Gastroesophageal sphincter (tissue), 4 donors: ENCODE results near the gene DNAH17. TPM values are rescaled to one million over a fixed set of nuclear protein-coding genes. Genes with fewer than 3 reads are reported as not detected.

Source experiments
- ATAC-seq: fragments of 150-250 bp; one replicate; pipeline ENCODE4 v1.9.1; 2016; ENCODE audit warnings: mild to moderate bottlenecking, moderate library complexity
- H3K27ac ChIP-seq, 4 donors: fragments of 200-600 bp; sonication (generic) in 3 of 4; 1 replicate in 3 of 4; 2 replicates in 1 of 4; pipeline ENCODE4 v1.5.1; 2016 to 2019
- H3K27me3 ChIP-seq: fragments of 200-600 bp; sonication (generic); one replicate; pipeline ENCODE4 v1.5.1; 2019
- H3K36me3 ChIP-seq, 2 donors: fragments of 200-600 bp; sonication (generic); one replicate each; pipeline ENCODE4 v1.5.1; 2019; ENCODE audit warnings: control low read depth in 1 of 2
- H3K4me1 ChIP-seq, 3 donors: fragments of 200-600 bp; sonication (generic); 1 replicate in 2 of 3; 2 replicates in 1 of 3; pipeline ENCODE4 v1.5.1; 2016 to 2019; ENCODE audit warnings: control low read depth in 2 of 3
- H3K4me3 ChIP-seq, 2 donors: fragments of 200-600 bp; sonication (generic); one replicate each; pipeline ENCODE4 v1.5.1; 2019; ENCODE audit warnings: mild to moderate bottlenecking in 1 of 2, moderate library complexity in 1 of 2
- H3K9me3 ChIP-seq, 3 donors: fragments of 200-600 bp; sonication (generic); one replicate each; pipeline ENCODE4 v1.5.1; 2017 to 2019; ENCODE audit warnings: control low read depth in 2 of 3
- EP300 ChIP-seq: sonication (generic); formaldehyde crosslinking; IDR thresholded peaks from one replicate; pipeline ENCODE4 v1.6.1; 2017; ENCODE audit warnings: antibody characterized with exemption, mild to moderate bottlenecking
- POLR2A ChIP-seq, 2 donors: fragments of 450-650 bp; IDR thresholded peaks; one replicate each; pipeline ENCODE4 v1.6.1; 2017; ENCODE audit warnings: antibody characterized with exemption in 2 of 2, mild to moderate bottlenecking in 2 of 2, moderate library complexity in 1 of 2
- POLR2AphosphoS5 ChIP-seq: sonication (generic); formaldehyde crosslinking; IDR thresholded peaks from one replicate; pipeline ENCODE4 v1.6.1; 2017; ENCODE audit warnings: antibody characterized with exemption
- WGBS, 2 donors: methylation state at CpG; one replicate each; pipeline ENCODE4 v1.1.5; 2018; ENCODE audit warnings: low coverage in 1 of 2; 5-methylcytosine and 5-hydroxymethylcytosine counted together
- total RNA-seq, 4 donors: library from RNA; depleted of rRNA; stranded (reverse); fragments of >200 nt; gene quantifications; one replicate each; pipeline ENCODE4 v1.1.0, GENCODE V29; 2016
- TF ChIP-seq, protein P1 (sequence below), 4 experiments: fragments of 200-600 bp in 2 of 4; fragments of 450-650 bp in 2 of 4; sonication (generic) in 1 of 4; IDR thresholded peaks; one replicate each; pipeline ENCODE4 v1.5.1; 2017 to 2019; ENCODE audit warnings: antibody characterized with exemption in 4 of 4, mild to moderate bottlenecking in 2 of 4, moderate library complexity in 2 of 4

The DNAH17 gene
- total RNA-seq, 4 donors from 2014 or later = 0.15 TPM; not detected in 3

DNA sequence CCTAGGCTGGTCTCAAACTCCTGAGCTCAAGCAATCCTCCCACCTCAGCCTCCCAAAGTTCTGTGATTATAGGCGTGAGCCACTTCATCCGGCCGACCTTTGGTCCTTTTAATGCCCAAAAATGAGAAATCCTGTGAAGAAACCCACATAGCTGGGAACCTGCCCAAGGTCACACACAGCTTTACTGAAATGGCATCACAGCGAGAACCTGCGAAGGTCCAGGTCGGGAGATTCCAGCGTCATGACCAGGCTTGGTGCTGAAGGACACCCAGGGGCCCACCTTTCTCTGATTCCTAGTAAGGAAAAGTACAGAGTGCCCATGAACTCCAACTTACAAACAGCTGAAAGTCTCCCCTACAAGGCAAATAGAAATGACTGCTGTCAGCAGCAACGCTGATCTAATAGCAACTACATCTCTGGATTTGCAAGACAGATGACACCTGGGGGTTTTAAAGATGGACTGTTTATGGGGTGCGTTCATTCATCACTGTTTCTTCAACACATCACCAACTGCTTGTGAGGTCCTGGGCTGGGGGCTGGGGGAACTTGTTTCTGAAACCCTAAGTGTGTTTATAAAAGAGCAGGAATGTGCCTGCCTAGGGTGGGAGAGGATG, 24.5 kb upstream of the DNAH17 start:
- Histone ChIP-seq H3K4me1 (peaks cover 0 to 21% (median 0%) of the 10 kb centered on the region in 3 donors), H3K4me3 (no peak overlapping the region), H3K36me3 (no peaks in the 10 kb centered on the region), H3K9me3 (no peaks in the 10 kb centered on the region), H3K27ac (no peak overlapping the region), H3K27me3 (no peaks in the 10 kb centered on the region)
- TF ChIP-seq EP300 (no peak), POLR2AphosphoS5 (no peak), POLR2A (IDR thresholded peaks at IDR 0.05) (no peak)
- TF ChIP-seq, protein P1, sequence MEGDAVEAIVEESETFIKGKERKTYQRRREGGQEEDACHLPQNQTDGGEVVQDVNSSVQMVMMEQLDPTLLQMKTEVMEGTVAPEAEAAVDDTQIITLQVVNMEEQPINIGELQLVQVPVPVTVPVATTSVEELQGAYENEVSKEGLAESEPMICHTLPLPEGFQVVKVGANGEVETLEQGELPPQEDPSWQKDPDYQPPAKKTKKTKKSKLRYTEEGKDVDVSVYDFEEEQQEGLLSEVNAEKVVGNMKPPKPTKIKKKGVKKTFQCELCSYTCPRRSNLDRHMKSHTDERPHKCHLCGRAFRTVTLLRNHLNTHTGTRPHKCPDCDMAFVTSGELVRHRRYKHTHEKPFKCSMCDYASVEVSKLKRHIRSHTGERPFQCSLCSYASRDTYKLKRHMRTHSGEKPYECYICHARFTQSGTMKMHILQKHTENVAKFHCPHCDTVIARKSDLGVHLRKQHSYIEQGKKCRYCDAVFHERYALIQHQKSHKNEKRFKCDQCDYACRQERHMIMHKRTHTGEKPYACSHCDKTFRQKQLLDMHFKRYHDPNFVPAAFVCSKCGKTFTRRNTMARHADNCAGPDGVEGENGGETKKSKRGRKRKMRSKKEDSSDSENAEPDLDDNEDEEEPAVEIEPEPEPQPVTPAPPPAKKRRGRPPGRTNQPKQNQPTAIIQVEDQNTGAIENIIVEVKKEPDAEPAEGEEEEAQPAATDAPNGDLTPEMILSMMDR (IDR thresholded peaks at IDR 0.05) = no peak
- WGBS, 2 donors = 29 to 69% methylated on average over 1 to 6 of the region's 9 CpGs
- no peak for ATAC-seq

DNA sequence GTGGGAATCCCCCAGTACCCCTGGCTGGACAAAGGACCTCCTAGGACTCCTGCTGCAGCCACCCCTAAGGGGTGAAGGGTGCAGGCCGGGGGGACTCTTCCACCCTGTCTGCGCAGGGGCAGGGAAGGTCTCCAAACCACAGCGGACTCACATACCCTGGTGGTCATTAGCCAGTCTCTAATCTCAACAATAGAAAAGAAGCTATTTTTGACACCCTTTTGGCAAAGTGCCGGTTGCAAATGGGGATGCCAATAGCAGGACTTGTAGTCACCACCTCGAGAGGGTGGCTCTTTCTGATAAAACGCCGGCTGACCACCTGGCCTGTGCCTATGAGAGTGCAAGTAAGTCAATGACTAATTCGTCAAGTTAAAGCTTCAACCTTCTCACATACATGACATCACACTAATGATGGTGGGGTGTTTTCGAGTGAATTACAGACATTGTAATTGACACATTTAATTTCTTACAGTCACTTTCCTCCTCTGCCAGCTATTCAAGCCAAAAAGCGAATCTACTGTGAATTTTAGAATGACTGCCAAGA, 23.1 kb upstream of the DNAH17 start:
- H3K4me1 ChIP-seq = peaks cover 0 to 21% (median 0%) of the 10 kb centered on the region in 3 donors
- no peak overlapping the region for H3K27ac ChIP-seq
- TF ChIP-seq EP300 (no peak), POLR2A (IDR thresholded peaks at IDR 0.05) (no peak), POLR2AphosphoS5 (no peak)
- TF ChIP-seq, protein P1 (IDR thresholded peaks at IDR 0.05) = no peak
- no peak for ATAC-seq
- H3K27me3 ChIP-seq = no peaks in the 10 kb centered on the region
- 24 to 29% methylated on average over 6 to 7 of the region's 10 CpGs for WGBS, 2 donors
- H3K4me3 ChIP-seq = no peak overlapping the region
- no peaks in the 10 kb centered on the region for H3K36me3 ChIP-seq
- no peaks in the 10 kb centered on the region for H3K9me3 ChIP-seq

DNA sequence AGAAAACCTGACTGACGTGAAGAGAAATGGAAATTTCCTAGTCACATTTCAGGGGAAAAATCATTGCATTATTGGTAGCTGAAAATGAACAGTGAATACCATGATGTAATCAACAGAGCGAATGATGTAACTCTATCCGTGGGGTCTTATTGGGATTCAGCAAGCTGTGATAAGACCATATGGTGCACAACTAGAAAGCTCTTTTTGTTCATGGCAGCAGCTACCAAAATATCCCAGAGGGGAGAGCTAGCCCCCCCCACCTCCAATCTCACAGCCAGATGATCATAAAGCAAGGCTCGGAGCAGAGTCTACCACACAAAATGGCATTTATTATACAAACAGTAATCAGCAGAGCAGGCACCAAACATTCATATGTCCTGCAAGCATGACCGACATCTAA, 22.2 kb upstream of the DNAH17 start:
- WGBS, 2 donors = 81 to 89% methylated on average over 3 to 5 of the region's 5 CpGs
- TF ChIP-seq EP300 = no peak
- Histone ChIP-seq H3K4me3 (no peak overlapping the region), H3K36me3 (no peaks in the 10 kb centered on the region), H3K27me3 (no peaks in the 10 kb centered on the region), H3K9me3 (no peaks in the 10 kb centered on the region), H3K27ac (no peak overlapping the region), H3K4me1 (peaks cover 0 to 21% (median 0%) of the 10 kb centered on the region in 3 donors)
- ATAC-seq = no peak

GRCh38 chr17:78598013-78598471, 20.8 kb upstream of the DNAH17 start:
- Histone ChIP-seq H3K9me3 (no peaks in the 10 kb centered on the region), H3K27ac (no peak overlapping the region), H3K4me1 (peaks cover 0 to 21% (median 0%) of the 10 kb centered on the region in 3 donors), H3K4me3 (no peak overlapping the region), H3K36me3 (no peaks in the 10 kb centered on the region), H3K27me3 (no peaks in the 10 kb centered on the region)
- TF ChIP-seq, protein P1 (IDR thresholded peaks at IDR 0.05) = no peak
- TF ChIP-seq POLR2AphosphoS5 (no peak), EP300 (no peak), POLR2A (IDR thresholded peaks at IDR 0.05) (no peak)
- WGBS, 2 donors = 16 to 21% methylated on average over 5 to 7 of the region's 9 CpGs
- no peak for ATAC-seq

GRCh38 chr17:78596871-78597764, 19.9 kb upstream of the DNAH17 start:
- 86 to 90% methylated on average over 9 to 11 of the region's 12 CpGs for WGBS, 2 donors
- ATAC-seq = no peak
- Histone ChIP-seq H3K36me3 (no peaks in the 10 kb centered on the region), H3K9me3 (no peaks in the 10 kb centered on the region), H3K27ac (no peak overlapping the region), H3K27me3 (no peaks in the 10 kb centered on the region), H3K4me3 (no peak overlapping the region), H3K4me1 (peaks cover 0 to 21% (median 0%) of the 10 kb centered on the region in 3 donors)
- TF ChIP-seq POLR2A (IDR thresholded peaks at IDR 0.05) (no peak), POLR2AphosphoS5 (no peak), EP300 (no peak)
- TF ChIP-seq, protein P1 (IDR thresholded peaks at IDR 0.05) = no peak
